GM21619 (cell line): ENCODE results near the gene KLK14.

Experiments used
- ATAC-seq: cut with Tn5 transposase; IDR thresholded peaks from one replicate; pipeline ENCODE4 v1.9.1; 2021; ENCODE audit not compliant: unreplicated experiment

The KLK14 gene

DNA sequence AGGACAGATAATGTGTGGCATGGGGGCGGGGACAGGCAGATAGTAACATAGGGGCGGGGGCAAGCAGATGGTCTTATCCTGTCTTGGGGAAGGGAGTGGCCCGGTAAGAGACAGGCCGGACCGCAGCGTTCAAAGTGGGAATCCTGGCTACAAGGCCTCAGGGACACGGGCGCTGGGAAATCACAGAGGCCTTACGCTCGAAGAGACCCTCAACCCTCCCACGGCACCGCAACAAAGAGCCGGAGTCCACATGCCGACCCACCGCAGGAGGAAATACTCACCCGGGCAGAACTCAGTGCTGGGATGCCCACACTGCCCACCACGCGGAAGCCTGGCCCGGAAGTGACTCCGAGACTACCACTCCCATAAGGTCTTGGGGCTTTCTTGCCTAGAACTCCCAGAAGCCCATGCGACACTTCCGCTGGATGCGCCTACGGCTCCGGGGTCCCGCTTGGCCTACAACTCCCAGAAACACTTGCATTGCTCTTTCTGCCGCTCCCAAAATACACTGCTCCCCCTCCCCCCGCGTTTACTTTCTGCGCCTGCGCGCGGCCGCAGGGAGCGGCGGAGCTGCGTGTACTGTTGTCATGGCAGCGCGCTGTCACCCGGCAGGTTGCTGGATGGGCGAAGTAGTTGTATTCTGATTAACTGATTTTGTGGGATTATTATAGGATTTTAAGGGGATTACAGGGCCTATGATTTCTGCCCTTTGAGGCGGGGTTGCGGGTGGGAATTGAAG lies 25.5 kb upstream of the KLK14 start, which contains the start of gene CTU1:
CTU1 (minus strand) TSS at position 344 of the 739 bp plus-strand sequence. CDS start 3,840 bp downstream, outside the sequence.
- peak; percentile 93 for ATAC-seq

DNA sequence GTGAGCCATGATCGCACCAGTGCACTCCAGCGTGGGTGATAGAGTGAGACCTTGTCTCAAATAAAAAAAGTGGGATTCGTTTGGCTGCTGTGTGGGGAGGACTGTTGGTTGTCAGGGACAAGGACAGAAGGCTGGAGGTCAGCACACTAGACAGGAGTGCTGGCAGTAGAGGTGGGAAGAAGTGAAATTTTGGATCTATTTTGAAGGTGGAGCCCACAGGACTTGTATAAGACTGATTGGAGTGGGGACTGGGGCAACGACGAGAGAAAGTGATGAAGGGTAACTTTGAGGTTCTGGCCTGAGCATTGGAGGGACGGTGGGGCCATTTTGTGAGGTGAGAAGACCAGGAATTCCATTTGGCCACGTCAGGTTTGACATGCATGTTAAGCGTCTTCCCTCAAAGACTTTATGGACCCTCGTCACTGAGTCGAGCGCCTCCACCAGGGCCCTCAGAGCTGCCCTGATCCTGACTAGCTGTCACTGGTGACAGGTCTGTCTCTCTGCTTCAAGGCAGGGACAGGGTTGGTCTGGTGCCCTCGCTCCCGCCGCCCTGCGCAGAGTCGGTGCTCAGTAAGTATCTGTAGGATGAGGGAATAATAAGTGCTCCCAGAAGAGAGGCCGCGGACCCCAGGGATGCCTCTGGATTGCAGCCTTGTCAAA lies 24.8 kb upstream of the KLK14 start:
- ATAC-seq = no peak

GRCh38 chr19:51103926-51104341 lies 21.2 kb upstream of the KLK14 start:
- no peak for ATAC-seq

DNA sequence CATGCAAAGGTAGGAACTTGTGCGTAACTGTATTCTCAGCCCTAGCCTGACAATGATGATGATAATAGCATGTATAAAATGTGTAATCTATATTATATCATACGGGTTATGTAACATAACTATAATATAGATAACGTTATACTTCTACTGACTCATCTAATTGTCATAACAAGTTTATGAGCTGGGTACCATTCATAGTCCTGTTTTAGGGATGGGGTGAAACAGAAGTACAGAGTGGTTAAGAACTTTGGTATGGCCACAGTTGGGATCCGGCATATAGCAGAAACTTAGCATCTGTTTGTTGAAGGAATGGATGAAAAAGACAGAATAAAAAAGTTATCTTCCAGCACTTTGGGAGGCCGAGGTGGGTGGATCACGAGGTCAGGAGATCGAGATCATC lies 20.3 kb upstream of the KLK14 start:
- no peak for ATAC-seq

GRCh38 chr19:51101171-51101865 lies 18.6 kb upstream of the KLK14 start:
- ATAC-seq = no peak

- ATAC-seq = no peak
Measured at GRCh38 chr19:51100601-51101000, 17.9 kb upstream of the KLK14 start.

DNA sequence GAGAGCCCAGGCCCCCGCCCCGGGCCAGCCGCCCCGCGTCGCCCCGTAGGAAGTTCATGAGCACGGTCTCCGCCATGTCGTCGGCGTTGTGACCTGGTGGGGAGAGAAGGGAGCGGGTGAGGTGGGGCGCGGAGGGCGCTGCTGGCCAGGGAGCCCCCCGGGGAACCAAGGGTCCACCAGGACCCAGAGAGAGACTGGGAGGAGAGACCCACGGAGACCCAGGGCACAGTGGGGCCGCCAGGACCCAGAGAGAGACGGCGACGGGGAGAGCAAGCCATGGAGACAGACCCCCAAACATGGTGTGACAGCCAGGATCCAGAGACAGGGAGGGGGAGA lies 16.3 kb upstream of the KLK14 start:
- ATAC-seq = no peak

DNA sequence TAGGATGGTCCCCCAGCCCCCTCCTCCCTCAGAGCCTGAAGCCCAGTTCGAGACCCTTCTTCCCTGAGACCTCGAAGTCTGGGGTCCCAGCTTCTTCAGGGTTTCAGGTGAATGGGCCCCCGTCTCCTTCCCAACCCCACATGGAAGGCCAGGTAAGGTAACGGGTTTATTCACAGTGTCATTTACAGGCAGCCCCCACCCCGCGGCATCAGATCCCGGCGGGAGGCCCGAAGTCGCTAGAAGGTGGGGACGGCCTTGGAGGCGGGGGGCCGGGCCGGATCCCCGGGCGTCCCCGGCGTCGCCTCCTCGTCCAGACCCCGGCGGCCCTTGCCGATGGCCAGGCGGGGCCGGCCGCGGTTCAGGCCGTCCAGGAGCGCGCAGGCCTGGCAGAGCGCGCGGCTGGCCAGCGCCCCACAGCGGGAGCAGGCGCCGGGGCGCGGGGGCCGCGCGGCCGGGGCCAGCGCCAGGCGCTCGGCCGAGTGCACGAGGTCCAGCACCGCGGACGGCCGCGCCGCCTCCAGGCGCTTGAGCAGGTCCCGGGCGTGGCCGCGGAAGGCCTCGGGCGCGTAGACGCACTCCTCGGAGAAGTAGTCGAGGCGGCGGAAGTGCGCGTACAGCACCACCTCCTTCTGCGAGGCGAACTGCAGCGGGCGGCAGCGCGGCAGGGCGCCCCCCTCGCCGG lies 15.8 kb upstream of the KLK14 start:
- no peak for ATAC-seq

DNA sequence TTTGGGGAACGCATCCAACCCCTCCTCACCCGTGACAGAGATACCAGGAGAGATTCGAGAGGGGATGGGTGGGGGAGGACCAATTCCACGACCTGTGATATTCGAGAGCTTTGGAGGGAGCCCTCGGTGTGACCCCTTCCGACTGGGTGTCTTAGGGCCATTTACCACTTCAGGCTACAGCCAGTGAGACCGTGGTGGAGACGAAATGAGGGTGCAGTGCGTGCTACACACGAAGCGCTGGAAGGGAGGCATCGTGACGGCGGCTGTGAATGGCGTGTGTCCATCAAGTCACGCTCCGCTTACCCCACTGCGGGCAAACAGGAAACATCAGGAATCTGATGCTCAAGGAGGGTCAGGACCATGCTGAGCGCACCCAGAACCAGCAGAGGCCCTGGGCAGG lies 15.1 kb upstream of the KLK14 start:
- no peak for ATAC-seq

- no peak for ATAC-seq
Measured at GRCh38 chr19:51097166-51097738, 14.6 kb upstream of the KLK14 start.

DNA sequence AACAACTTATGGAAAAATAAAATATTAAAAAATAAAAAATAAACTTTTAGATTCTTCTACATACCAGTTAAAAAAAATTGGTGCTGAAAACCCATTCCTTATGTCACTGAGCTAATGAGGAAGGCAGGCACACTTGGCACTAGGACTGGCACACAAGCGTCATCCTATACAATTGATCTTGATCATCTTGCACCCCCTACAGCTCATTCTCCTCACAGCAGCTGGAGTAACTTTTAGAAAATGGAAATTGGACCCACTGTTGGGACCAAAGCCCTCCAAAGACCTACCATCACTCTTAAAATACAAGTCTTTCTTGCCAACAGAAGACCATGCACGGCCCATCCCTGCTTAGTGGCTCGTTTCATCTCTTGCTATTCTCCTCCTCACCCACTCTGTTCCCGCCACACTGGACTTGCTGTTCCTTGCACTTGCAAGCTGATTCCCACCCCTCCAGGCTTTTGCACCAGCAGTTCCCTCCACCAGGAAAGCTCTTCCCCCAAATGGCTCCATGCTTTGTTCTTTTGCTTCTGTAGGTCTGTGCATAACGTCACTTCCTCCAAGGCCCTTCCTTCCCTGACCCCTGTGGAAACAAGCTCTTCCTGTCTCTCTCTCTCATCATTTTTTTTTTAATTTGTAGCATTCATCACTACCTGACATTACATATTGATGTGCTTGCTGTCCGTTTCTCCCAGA lies 13.9 kb upstream of the KLK14 start:
- no peak for ATAC-seq

GRCh38 chr19:51094696-51095279 lies 12.1 kb upstream of the KLK14 start:
- ATAC-seq = no peak

GRCh38 chr19:51093510-51094345 lies 11.0 kb upstream of the KLK14 start:
- no peak for ATAC-seq

DNA sequence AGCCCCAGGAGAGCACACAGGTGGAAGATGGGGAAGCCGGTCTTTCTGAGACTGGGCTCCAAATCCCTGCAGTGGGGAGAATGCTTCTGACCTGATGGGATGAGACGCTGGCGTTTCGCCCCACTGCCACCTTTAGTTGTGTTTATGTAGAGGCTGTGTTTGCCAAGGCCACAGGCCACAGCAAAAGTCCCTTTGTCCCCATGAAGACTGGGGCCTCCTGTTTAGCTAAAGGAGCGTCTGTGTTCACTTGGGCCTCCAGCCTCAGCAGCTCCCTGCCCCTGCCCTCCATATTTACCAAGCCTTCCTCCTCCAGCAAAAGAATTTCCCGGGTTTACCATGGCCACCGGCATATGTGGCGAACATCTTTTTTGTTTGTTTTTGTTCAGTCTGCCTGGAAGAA lies 10.4 kb upstream of the KLK14 start:
- ATAC-seq = no peak

- no peak for ATAC-seq
Measured at GRCh38 chr19:51091895-51092873, 9.5 kb upstream of the KLK14 start.

DNA sequence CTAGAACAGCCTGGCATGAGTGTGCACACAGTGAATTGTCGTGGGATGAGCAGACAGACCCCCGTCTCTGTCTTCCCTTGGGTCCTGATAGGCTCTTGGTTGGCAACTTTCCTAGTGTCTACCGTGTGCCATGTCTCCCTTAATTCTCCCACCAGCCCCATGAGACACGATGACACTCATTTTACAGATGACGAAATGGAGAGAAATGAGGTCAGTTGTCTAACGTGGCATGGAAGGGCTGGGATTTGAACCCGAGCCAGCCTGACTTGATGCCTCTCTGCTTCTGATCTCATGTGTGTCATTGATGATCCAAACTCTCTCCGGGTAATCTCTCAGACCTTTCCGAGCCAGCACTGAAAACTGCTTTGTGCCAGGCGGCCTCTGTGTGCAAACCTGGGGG lies 8.4 kb upstream of the KLK14 start:
- no peak for ATAC-seq

- no peak for ATAC-seq
Measured at GRCh38 chr19:51090471-51090870, 7.8 kb upstream of the KLK14 start.

DNA sequence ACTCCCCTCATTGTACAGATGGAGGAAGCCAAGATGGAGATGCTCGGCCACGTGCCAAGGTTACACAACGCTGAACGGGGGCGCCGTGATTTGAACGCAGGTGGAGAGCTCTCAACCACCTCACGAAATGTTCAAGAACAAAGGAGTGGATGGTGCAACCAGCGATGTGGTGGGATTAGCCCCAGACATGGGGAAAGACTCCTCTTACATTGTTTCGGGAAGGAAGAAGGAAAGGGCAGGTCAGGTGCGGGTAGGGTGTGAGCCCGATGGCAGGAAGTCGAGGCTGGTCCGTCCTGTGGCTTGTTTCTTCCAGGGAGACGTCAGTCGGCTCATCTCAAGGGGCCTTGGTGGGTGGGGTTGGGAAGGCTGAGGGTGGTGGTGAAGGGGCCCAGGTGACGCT lies 7.1 kb upstream of the KLK14 start:
- ATAC-seq = no peak
